ENCODE results near the gene SUCO.

DNA sequence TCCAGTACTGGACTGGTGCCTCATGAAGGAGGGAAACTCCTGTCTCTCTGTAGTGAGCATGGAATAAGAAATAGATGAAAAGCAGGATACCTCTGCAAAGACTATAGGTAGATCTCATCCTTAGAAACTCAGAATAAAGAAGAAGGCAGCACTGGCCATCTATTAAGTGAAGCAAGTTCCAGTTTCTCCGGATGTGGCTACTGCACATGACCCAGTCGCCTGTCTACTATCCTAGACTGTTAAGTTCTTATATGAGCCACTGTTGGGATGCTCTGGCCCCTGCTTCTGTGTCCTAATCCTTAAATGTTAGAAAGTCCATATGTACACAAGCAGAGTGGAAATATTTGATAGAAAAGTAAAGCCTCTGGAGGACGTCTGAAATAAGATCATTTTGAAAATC is 128.2 kb downstream of the SUCO start:
- TF ChIP-seq EZH2 (IDR thresholded peaks at IDR 0.05; ENCODE audit: low read depth, unreplicated experiment) (no peak), NANOG (IDR thresholded peaks at IDR 0.05; ENCODE audit: borderline replicate concordance) (no peak)
